NCI-H2227 treated with DMSO at 0.1 percent for 48 hours (cell line): Measurements from ENCODE around the gene EYA2.

Source experiments
- DNase-seq: peaks from one replicate; lab custom pipeline; 2025; lab: John Stamatoyannopoulos, UW

EYA2 gene

DNA sequence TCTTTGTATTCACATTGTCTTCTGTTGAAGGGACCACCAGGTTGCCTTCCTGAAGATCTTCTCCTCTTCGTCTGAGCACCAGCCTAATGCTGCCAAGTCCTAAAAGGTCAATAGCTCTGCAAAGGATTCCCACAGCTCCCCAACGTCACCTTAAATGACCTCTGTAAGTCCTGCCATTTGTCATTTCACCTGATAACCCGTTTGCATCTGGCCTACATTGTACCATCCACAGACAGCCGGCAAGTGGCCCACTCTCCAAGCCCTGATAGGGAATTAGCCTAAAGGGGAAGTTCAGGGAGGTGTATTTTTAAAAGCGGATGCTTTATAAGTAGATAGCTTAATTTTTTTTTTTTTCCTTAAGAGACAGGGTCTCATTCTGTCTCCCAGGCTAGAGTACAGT lies 334.0 kb downstream of the EYA2 start:
- DNase-seq, result no peak

- no peak for DNase-seq
Measured at GRCh38 chr20:47230811-47231256, 336.2 kb downstream of the EYA2 start.

DNA sequence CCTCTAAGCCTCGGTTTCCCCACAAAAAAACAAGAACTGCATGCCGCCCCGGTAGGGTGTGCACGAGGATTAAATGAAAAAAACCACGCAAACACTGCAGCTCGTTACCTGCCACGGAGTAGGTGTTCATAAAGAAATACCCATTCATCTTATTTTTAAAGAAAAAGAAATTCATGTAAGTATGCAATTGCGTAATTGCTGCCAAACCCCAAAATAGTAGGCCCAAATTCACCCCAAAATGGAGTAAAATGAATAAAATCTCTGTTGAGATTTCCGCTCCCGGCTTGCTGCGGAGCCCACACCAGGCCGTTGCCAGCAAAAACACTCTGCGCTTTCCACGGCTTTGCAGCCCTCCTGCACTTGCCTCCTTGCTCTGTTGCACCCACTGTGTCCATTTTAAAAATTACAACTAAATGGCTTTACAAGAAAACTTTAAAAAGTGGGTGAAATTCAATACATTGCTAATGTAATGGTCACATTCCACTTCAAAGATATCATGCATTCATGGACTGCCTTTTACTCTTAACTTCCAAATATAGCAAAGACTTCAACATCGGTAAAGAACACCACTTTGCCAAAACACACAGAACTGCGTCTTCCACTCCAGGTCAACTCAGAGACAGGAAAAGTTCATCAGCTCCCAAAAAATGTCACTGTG lies 336.9 kb downstream of the EYA2 start:
- DNase-seq, result no peak

- peak; percentile 80 for DNase-seq
Measured at GRCh38 chr20:47232518-47232917, 337.9 kb downstream of the EYA2 start.

- DNase-seq, result no peak
Measured at GRCh38 chr20:47233333-47234188, 338.9 kb downstream of the EYA2 start.

DNA sequence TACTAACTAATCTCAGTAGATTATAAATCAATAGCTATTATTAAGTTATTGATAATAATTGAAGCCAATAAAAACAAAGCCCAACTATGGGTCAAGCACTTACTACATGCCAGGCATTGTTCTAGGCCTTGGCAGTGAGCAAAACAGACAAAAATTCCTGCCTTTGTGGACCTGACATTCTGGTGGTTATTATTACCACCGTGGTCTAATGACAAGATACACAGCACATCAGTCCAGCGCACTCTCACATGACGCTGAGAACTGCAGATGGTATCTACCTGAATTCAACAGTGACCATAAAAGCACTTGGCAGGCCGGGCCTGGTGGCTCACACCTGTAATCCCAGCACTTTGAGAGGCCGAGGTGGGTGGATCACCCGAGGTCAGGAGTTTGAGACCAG lies 340.5 kb downstream of the EYA2 start:
- no peak for DNase-seq

- no peak for DNase-seq
Measured at GRCh38 chr20:47235853-47236638, 341.4 kb downstream of the EYA2 start.

DNA sequence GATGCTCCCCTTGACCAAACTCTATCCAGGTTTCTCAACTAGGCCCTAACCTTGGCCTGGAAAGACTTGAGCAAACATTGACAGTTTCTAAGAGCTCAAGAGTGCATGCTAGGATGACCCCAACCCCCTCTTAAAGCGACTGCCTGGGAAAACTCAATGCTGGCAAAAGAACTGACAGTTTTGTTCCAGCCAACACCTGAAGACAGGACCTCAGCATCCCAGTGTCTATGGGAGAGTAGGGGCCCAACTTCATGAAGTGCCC lies 341.9 kb downstream of the EYA2 start:
- no peak for DNase-seq

DNA sequence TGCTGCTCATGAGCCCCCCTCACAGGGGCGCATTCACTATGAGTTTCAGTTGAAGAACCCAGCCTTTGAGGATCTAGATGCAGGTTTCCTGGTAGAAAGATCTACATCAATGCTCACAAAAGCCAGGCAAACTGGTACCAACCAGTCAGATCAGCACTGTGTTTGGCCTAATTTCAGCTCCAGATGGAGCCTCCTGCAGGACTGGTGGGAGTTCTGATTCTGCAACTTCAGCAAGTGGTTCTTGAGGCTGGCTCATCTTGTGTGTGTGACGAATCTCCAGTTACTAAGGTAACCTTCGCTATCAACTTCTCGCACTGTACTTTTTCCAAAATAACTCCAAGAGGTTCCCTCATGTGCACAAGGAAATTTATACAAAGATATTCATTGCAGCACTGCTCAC lies 343.1 kb downstream of the EYA2 start:
- no peak for DNase-seq
